Gastrocnemius medialis (tissue), 4 donors: ENCODE measurements around the gene AP1S2.

Experiments used
- CTCF ChIP-seq, 5 experiments: fragments of 450-650 bp in 3 of 5; fragments of 200-600 bp in 2 of 5; sonication (generic) in 2 of 5; IDR thresholded peaks in 4 of 5; conservative IDR thresholded peaks in 1 of 5; 1 replicate in 4 of 5; 2 replicates in 1 of 5; pipeline ENCODE4 v1.5.1; 2016 to 2019; ENCODE audit warnings: antibody characterized with exemption in 5 of 5, mild to moderate bottlenecking in 3 of 5, moderate library complexity in 3 of 5
- POLR2A ChIP-seq, 2 donors: fragments of 450-650 bp; IDR thresholded peaks; one replicate each; pipeline ENCODE4 v1.6.1; 2017; ENCODE audit warnings: antibody characterized with exemption in 2 of 2, mild to moderate bottlenecking in 2 of 2, moderate library complexity in 2 of 2

DNA sequence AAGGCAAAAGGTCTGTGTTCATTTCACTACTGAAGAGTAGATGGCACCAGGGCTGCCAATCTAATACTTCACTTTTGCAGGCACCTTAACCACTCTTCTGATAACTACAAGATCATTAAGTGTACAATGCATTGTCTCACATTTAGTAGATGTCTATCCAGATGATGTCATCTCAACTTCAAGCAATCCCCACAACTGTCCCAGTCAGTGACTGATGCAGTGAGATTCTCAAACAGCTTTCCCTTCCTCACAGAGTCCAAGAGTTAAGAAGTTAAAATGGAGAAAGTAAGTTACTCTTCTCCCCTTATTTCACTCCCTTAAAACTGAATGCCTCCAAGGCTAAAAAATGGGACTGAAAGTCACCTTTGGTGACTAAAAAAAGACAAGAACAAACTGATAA lies 10.7 kb downstream of the AP1S2 start:
- TF ChIP-seq POLR2A (IDR thresholded peaks at IDR 0.05) (no peak), CTCF (IDR thresholded peaks at IDR 0.05 in 4 of 5, conservative IDR thresholded peaks at IDR 0.05 in 1 of 5) (no peak)
